Adrenal gland (tissue), 5 donors: ENCODE data around the gene ARV1.

ENCODE experiments used
- POLR2A ChIP-seq, 2 donors: fragments of 450-650 bp; IDR thresholded peaks; one replicate each; pipeline ENCODE4 v1.6.1; 2017; ENCODE audit warnings: antibody characterized with exemption in 2 of 2, mild to moderate bottlenecking in 2 of 2, moderate library complexity in 1 of 2
- TF ChIP-seq, protein P1 (sequence below), 6 experiments: fragments of 450-650 bp in 4 of 6; fragments of 200-600 bp in 2 of 6; sonication (generic) in 1 of 6; IDR thresholded peaks; 1 replicate in 5 of 6; 2 replicates in 1 of 6; pipeline versions ENCODE4 v1.5.1 to v1.8.0; 2016 to 2021; ENCODE audit warnings: antibody characterized with exemption in 6 of 6, mild to moderate bottlenecking in 2 of 6, moderate library complexity in 1 of 6
- donor health status: DM: no; HTN: no; CAD: no.

DNA sequence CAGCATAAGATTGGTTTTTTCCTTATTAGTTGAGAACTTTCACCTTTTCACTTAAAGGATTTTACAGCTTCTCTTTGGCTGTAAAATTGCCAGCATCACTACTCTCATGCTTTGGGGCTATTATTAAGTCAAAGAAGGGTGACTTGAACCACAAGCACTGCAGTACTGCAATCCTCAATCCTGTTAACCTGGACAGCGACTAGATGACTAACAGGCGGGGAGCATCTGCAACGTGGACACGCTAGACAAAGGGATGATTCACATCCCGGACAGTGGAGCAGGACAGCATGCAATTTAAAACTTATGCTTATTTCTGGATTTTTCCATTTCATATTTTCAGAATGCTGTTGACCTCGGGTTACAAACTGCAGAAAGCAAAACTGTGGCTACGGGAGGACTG, 8.1 kb downstream of the ARV1 start:
- TF ChIP-seq, protein P1, sequence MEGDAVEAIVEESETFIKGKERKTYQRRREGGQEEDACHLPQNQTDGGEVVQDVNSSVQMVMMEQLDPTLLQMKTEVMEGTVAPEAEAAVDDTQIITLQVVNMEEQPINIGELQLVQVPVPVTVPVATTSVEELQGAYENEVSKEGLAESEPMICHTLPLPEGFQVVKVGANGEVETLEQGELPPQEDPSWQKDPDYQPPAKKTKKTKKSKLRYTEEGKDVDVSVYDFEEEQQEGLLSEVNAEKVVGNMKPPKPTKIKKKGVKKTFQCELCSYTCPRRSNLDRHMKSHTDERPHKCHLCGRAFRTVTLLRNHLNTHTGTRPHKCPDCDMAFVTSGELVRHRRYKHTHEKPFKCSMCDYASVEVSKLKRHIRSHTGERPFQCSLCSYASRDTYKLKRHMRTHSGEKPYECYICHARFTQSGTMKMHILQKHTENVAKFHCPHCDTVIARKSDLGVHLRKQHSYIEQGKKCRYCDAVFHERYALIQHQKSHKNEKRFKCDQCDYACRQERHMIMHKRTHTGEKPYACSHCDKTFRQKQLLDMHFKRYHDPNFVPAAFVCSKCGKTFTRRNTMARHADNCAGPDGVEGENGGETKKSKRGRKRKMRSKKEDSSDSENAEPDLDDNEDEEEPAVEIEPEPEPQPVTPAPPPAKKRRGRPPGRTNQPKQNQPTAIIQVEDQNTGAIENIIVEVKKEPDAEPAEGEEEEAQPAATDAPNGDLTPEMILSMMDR (IDR thresholded peaks at IDR 0.05), result no peak
- no peak for TF ChIP-seq POLR2A (IDR thresholded peaks at IDR 0.05)
